ENCODE results near the gene GMNN.

GMNN gene

DNA sequence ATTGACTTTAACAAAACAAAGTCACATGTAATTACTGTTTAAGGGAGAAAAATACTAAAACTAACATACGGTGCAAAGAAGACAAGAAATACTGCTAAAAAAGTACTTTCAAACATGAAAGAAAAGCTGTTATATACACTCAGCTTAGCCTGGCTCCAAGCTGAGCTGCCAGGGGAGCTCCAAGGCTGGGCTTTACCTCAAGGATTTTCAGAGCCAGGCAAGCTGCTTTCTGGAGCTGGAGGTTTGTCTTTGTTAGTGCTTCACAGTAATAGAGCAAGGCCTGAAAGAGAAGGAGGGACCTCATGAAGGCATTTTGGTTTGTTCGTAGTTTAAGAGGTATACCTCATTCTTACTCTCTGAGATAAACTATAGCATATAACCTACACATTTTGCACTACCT is 43.6 kb downstream of the GMNN start:
- no peak for DNase-seq

DNA sequence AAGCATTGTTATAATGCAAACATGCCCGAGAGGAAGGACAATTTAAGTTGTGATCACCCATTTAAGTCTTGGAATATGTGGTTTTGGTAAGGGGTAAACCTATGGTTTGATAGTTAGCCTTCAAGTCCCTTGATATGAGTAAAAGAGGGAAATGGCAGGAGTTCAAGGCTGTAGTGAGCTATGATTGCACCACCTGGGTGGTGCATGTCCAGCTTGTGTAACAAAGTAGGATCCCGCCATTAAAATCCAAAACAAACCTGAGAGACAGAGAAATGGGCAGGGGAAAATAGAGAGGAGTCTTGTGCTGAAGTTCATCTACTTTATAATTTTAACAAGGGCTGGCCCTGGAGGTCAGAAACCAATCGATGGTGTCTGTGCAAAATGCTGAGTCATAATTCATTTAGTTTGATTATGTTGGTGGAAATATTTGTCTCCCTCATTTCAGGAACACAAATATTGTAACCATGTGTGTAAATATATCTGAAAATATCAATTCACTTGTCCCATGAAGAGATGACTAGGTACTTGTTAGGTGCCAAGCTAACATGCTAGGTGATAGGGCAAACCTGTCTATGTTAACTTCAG is 47.2 kb downstream of the GMNN start:
- no peak for DNase-seq

DNA sequence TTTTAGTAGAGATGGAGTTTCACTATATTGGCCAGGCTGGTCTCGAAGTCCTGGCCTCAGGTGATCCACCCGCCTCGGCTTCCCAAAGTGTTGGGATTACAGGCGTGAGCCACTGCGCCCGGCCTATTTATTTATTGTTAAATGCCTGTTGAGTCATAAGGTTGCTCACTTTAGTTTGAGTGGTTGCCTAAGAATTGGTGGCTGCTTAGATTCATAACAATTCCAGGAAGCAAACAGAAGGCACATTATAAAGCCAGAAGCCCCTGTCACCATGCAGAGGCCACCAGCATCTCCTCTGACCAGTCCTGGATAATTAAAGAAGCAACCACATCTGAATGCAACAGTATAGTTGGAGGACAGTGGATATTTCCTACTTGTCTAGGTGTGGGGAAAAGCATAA is 48.0 kb downstream of the GMNN start:
- no peak for DNase-seq

DNA sequence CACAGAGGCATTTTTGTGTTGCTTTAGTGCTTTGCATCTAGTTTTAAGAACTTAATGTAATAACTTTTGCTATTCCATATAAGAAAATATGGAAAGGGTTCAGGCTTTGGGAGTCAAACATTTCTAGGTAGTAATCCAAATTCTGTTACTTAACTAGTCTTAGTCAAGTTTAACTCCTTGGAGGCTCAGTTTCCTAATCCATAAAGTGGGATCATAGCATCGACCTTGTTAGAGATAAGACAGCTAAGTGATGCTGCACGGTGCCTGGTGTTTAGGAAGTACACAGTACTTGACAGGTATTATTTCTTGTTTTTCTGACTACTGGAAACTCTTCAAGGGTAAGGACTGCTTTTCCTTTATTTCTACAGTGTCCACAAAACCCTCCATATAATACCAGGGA is 48.4 kb downstream of the GMNN start:
- DNase-seq: no peak

DNA sequence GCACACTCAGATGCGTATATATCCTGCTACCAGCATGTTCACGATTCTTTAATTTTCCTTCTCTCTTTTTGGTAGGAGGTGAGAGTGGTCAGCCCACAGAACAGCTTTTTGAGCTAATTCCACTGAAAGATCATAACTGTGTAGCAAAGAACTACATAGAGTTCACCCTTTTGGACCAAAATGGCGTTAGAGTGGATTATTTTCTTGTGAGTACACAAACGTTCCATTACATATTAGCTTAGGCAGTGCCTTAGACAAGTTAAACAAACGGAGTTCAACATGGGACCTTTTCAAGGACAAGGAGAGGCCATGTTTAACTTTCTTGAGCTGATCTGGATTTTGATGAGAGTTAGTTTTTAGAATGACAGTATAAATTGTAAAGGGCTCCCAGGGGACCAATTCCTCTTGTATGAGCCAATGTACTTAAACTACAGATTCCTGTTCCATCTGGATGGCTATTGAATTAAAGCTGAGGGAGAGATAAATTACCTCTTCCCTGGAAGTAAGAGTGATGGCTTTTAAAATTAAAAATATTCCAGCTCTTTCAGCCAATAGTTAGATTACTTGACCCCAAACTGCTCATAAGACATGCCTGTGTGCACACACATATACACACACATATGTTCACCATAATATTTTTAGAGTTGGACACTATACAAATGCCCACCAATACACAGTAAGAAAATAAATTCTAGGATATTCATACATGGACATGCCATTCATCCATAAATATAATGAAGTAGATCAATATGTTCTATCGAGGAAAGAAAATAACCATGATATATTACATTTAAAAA is 49.6 kb downstream of the GMNN start:
- DNase-seq: no peak

DNA sequence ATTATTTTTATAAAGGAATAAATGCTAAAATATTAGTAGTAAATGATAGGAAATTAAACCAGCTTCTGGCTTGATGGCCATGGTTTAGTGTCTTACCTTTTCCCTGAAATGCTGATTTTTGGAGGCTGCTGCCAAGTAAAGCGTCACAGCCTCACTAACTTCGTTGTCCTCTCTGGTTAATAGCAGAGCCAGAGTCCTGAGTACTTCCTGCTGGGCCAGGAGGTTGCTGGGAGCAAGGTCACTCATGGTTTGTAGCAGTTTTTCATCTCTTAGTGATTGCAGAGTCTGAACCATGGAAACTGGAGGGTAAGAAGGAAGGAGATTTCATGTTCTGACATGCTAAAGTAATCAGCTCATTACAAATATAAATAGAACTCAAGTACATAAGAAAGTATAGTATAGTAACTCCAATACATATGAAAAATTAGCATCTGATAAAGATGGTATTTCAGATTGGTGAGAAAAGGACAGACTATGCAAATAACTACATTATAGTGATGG is 50.4 kb downstream of the GMNN start:
- no peak for DNase-seq

DNA sequence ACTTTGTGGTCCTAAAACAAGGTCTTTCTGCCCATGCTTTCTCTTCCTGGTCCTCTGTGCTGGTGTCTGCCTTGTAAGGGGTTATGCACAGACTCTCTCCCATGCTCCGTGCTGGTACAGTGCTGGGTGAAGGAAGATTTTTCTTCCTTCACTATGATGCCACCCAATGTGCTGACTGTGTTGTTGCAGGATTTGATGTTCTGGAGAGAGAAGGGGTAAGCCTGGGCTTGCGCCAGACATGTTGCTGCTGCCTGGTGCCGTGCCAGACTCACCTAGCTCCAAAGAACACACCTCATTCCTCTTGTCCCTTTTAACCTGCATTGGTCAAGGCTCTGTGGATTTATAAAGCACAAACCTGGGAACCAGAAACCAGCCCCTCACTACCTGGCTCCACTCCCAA is 52.4 kb downstream of the GMNN start:
- DNase-seq: no peak

DNA sequence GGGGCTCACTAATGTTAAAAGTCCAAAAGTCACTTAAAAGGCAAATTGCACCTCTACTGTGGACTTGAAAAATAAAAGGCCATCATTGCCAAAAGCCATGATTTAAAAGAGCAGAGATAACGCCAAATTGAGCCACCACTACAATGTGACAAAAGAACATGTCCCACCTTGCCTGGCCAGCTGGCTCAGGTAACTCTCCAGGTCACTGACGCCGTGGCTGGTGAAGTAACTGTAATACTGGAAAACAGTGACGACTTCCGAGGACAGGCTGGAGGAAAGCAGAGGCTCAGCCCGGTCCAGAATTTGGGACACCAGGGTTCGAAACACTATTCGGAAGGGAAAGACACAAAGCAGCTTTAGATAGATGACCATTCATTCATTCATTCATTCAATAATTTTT is 53.2 kb downstream of the GMNN start:
- no peak for DNase-seq

DNA sequence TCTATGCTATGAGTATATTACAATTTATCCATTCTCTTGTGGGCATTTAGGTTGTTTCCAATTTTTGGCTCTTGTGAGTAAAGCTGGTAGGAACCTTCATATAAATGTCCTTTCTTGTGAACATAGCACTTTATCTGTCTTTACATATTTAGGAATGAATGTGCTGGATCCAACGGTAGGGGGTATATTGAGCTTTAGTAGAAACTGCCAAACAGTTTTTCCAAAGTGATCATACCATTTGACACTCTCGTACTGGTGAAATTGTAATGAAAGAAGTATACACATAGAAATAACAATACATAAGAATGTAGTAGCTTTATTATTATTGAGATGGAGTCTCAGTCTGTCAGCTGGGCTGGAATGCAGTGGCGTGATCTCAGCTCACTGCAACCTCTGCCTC is 54.9 kb downstream of the GMNN start:
- DNase-seq: no peak

DNA sequence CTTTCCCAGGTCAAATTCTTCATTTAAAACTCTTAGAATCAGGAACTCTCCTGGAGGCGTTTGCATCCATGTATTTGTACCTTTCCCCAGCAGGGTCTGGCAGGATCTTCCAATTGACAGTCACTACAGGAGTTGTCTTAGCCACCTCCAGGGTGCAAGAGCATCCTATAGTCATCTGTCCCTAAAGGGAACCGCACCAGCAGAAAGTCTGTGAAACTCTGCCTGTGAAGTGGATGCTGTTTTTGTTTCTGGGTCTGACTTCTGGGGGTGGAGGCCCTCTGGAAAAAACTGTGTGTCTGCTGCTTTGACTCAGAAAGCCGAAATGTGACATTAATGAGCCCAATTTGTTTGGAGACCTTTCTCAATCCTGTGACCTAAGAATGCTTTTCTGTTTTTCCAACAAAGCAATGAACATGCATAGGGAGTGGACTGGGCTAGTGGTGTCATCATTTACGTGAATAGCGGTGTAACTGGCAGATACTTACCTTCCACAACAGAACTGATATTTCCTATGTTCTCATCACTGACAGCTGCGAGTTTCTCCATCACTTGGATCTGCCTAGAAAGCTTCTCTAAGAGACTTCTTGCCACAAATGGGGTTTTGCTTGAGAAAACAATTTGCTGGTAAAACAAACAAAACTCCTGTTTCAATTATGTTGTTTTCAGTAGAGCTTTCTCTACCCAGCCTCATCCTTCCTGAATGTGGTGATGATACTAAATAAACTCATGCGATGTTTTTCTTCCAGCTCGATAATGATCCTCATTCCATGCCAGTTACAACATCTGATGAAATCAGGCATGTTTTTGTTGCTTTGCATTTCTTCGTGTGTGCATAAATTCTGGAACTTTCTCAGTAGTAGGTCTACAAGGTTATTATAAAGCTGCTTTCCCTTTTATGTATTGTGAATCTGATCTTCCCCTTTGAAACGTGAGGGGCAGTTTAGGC is 57.3 kb downstream of the GMNN start:
- DNase-seq: no peak

DNA sequence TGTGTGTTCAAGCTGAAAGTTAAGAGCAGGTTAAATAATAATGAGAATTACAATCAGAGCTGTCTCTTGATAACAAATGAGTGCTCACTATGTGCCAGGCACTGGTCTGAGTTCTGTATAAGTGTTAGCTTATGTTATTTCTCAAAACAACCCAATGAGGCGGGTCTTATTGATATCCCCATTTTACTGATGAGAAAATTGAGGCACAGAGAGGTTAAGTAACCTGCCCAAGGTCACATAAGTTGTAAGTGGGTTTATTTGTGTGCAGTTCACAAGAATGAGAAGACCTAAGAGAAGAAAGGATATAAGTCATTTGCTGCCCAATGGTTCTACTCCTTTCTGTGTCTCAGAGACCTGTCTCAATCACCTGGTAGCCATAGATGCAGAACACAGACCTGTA is 58.1 kb downstream of the GMNN start:
- no peak for DNase-seq

DNA sequence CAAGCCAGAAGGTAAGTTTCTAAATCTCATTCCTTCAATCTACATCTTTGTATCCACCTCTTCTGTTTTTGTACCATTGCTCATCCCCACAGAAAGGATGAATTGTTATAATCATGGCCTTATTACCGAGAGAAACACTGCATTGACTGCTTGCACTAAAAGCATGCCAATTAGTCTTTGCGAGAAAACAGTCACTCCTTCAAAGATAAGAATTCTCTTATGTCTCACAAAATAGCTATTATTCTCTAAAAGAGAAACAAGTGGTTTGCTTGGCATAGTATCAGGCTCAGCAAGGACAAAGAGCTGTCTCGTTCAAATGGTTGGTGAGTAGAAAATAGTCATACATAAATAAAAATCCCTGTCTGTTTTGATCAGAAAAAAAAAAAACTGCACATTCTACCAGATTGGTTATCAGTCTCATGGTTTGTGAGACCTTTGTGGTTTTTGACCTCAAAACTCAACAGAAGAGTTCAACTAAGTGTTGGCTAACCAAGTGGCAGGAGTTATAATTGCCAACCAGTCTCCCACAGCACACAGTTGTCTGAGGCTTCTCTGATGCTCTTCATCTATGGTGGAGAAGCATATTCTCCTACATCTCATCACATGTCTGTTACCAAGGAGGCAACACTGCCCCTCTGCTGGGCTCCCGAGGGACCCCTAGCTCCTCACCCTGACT is 59.1 kb downstream of the GMNN start:
- no peak for DNase-seq
